OCI-LY1 (cell line): ENCODE data around the gene KLHDC9.

Experiments
- EZH2 ChIP-seq: fragments of 200-600 bp; sonication (generic), shearing (Covaris generic); IDR thresholded peaks from 2 replicates; pipeline ENCODE4 v1.8.0; 2017; ENCODE audit warnings: borderline replicate concordance, mixed run types, mild to moderate bottlenecking, antibody characterized with exemption, low read length, moderate library complexity, mixed read lengths
- TF ChIP-seq, protein P1 (sequence below): fragments of 200-600 bp; sonication (generic), shearing (Covaris generic); IDR thresholded peaks from 2 replicates; pipeline ENCODE4 v1.5.1; 2017; ENCODE audit warnings: mild to moderate bottlenecking, antibody characterized with exemption, low read length, moderate library complexity, mixed read lengths

DNA sequence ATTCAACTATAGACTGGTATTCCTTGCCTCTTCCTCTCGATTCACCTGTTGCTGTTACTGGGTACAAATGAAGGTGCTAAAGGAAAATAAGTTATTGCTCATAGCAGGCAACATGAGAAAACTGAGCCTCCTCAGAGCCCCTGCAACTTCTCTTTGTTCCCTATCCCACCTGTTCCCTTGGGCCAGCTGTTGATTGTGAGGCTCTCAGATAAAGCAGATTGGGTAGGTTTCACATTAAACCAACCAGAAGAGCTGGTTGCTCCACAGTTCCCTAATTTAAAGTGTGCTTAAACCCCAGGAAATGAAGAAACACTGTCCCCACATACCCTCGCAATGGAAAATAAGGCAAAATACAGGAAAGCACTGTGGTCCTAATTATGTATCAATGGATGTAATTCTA, 29.5 kb downstream of the KLHDC9 start:
- TF ChIP-seq, protein P1, sequence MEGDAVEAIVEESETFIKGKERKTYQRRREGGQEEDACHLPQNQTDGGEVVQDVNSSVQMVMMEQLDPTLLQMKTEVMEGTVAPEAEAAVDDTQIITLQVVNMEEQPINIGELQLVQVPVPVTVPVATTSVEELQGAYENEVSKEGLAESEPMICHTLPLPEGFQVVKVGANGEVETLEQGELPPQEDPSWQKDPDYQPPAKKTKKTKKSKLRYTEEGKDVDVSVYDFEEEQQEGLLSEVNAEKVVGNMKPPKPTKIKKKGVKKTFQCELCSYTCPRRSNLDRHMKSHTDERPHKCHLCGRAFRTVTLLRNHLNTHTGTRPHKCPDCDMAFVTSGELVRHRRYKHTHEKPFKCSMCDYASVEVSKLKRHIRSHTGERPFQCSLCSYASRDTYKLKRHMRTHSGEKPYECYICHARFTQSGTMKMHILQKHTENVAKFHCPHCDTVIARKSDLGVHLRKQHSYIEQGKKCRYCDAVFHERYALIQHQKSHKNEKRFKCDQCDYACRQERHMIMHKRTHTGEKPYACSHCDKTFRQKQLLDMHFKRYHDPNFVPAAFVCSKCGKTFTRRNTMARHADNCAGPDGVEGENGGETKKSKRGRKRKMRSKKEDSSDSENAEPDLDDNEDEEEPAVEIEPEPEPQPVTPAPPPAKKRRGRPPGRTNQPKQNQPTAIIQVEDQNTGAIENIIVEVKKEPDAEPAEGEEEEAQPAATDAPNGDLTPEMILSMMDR: no peak
- TF ChIP-seq EZH2: no peak
